GM23248 (cell line): ENCODE results near the gene SLC10A7. TPM values are rescaled to one million over a fixed set of nuclear protein-coding genes. Genes with fewer than 3 reads are reported as not detected.
A peak's percentile ranks its signal among the peaks of the same experiment; 100 is the strongest.

Experiments used
- DNase-seq: peaks from one replicate; pipeline ENCODE4 v3.0.0-alpha.2; 2015
- H2AFZ ChIP-seq: fragments of 200-600 bp; sonication (generic); 2 replicates; pipeline ENCODE4 v1.6.1; 2016; ENCODE audit warnings: antibody characterized with exemption
- H3F3A ChIP-seq: fragments of 200-600 bp; sonication (generic); 2 replicates; pipeline ENCODE4 v1.6.1; 2016; ENCODE audit warnings: mild to moderate bottlenecking, antibody characterized with exemption, mixed run types; ENCODE audit not compliant: insufficient read depth
- H3K27ac ChIP-seq: fragments of 200-600 bp; sonication (generic); 2 replicates; pipeline ENCODE4 v1.5.1; 2016; ENCODE audit warnings: mild to moderate bottlenecking
- H3K27me3 ChIP-seq: fragments of 200-600 bp; sonication (generic); replicated peaks from 2 replicates; pipeline ENCODE4 v1.6.1; 2016; ENCODE audit warnings: mild to moderate bottlenecking; ENCODE audit not compliant: insufficient read depth
- H3K36me3 ChIP-seq: fragments of 200-600 bp; sonication (generic); 2 replicates; pipeline ENCODE4 v1.6.1; 2016; ENCODE audit warnings: low read depth, mild to moderate bottlenecking
- H3K4me1 ChIP-seq: fragments of 200-600 bp; sonication (generic); 2 replicates; pipeline ENCODE4 v1.6.1; 2016; ENCODE audit warnings: mild to moderate bottlenecking; ENCODE audit not compliant: insufficient read depth
- H3K4me2 ChIP-seq: fragments of 200-600 bp; sonication (generic); one replicate; pipeline ENCODE4 v1.6.1; 2016; ENCODE audit warnings: mild to moderate bottlenecking; ENCODE audit not compliant: unreplicated experiment
- H3K4me3 ChIP-seq: fragments of 200-600 bp; sonication (generic); 2 replicates; pipeline ENCODE4 v1.5.1; 2016; ENCODE audit warnings: mild to moderate bottlenecking
- H3K79me2 ChIP-seq: fragments of 200-600 bp; sonication (generic); 2 replicates; pipeline ENCODE4 v1.6.1; 2016; ENCODE audit warnings: mild to moderate bottlenecking; ENCODE audit not compliant: insufficient read depth
- H3K9ac ChIP-seq: fragments of 200-600 bp; sonication (generic); 2 replicates; pipeline ENCODE4 v1.6.1; 2016; ENCODE audit warnings: mild to moderate bottlenecking
- H3K9me2 ChIP-seq: fragments of 200-600 bp; sonication (generic); 2 replicates; pipeline ENCODE4 v1.6.1; 2016; ENCODE audit warnings: mixed run types, mild to moderate bottlenecking, moderate library complexity; ENCODE audit not compliant: insufficient read depth
- H3K9me3 ChIP-seq: fragments of 200-600 bp; sonication (generic); one replicate; pipeline ENCODE4 v1.6.1; 2017; ENCODE audit warnings: low read depth
- H4K20me1 ChIP-seq: fragments of 200-600 bp; sonication (generic); 2 replicates; pipeline ENCODE4 v1.6.0; 2016; ENCODE audit not compliant: insufficient read depth
- EZH2 ChIP-seq: fragments of 200-600 bp; sonication (generic); IDR thresholded peaks from 2 replicates; pipeline ENCODE4 v1.6.1; 2018; ENCODE audit warnings: antibody characterized with exemption, mild to moderate bottlenecking; ENCODE audit not compliant: insufficient read depth, poor library complexity, severe bottlenecking
- EZH2phosphoT487 ChIP-seq: fragments of 200-600 bp; sonication (generic); IDR thresholded peaks from 2 replicates; pipeline ENCODE4 v1.6.1; 2018; ENCODE audit warnings: antibody characterized with exemption, moderate library complexity, mild to moderate bottlenecking, low read depth; ENCODE audit not compliant: insufficient read depth
- WGBS, 2 experiments: methylation state at CpG; one replicate each; pipeline ENCODE4 v1.1.6; 2015 to 2017; ENCODE audit warnings: low lambda C conversion rate in 2 of 2, low coverage in 1 of 2; ENCODE audit errors: missing lambda C conversion rate in 2 of 2; 5-methylcytosine and 5-hydroxymethylcytosine counted together
- in situ Hi-C: fragments of 300-500 bp; cut with MboI; formaldehyde crosslinking; loops from 2 replicates; pipeline ENCODE4 v1.15.0; 2020
- polyA plus RNA-seq: library from polyadenylated mRNA; unstranded; fragments of >200 nt; fragmentation: Nextera tagmentation; extraction: Ambion mirVana; gene quantifications from 2 replicates; pipeline ENCODE4 v1.2.1, GENCODE V29; 2016
- total RNA-seq: library from RNA; depleted of rRNA; stranded (reverse); fragments of >200 nt; shearing (Covaris generic); gene quantifications from 2 replicates; pipeline ENCODE4 v1.2.3, GENCODE V29; 2014

The SLC10A7 gene
- total and polyA plus RNA-seq, 2 experiments from 2014 or later = 4.5 to 8.1 TPM

DNA sequence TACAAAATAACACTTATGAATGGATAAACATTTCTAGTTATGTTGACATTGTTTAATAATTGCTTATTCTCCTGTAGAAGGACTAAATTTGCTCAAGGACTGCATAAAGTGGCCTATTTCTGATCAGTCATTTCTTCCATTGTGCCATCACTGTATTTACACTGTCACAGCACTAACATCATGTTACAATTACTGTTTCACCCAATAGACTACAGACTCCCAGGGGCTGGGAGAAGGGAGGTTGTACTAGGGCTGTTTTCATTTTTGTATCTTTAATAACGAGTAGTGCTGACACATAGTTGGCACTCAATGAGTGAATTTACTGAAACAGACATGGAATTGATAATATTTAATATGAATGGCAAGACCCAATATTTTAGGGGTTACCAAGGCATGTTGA lies 139.5 kb downstream of the SLC10A7 start:
- TF ChIP-seq EZH2phosphoT487 (no peak), EZH2 (no peak)
- no peak overlapping the region for H2AFZ ChIP-seq
- H3F3A ChIP-seq = no peaks in the 10 kb centered on the region
- no peaks in the 10 kb centered on the region for H4K20me1 ChIP-seq
- in situ Hi-C loops = no loop called here
- H3K27ac ChIP-seq = no peak overlapping the region
- WGBS, 2 experiments = 54 to 66% methylated on average over 1 of the region's 1 CpG
- no peaks in the 10 kb centered on the region for H3K9me2 ChIP-seq
- H3K9ac ChIP-seq = no peak overlapping the region
- no peaks in the 10 kb centered on the region for H3K4me1 ChIP-seq
- H3K4me3 ChIP-seq = no peak overlapping the region
- no peaks in the 10 kb centered on the region for H3K9me3 ChIP-seq
- no peak overlapping the region for H3K4me2 ChIP-seq
- no peak for DNase-seq
- H3K27me3 ChIP-seq = no peaks in the 10 kb centered on the region
- peaks cover 8% of the 10 kb centered on the region; the same call in 1 of the 2 replicates for H3K79me2 ChIP-seq
- H3K36me3 ChIP-seq = no peaks in the 10 kb centered on the region

DNA sequence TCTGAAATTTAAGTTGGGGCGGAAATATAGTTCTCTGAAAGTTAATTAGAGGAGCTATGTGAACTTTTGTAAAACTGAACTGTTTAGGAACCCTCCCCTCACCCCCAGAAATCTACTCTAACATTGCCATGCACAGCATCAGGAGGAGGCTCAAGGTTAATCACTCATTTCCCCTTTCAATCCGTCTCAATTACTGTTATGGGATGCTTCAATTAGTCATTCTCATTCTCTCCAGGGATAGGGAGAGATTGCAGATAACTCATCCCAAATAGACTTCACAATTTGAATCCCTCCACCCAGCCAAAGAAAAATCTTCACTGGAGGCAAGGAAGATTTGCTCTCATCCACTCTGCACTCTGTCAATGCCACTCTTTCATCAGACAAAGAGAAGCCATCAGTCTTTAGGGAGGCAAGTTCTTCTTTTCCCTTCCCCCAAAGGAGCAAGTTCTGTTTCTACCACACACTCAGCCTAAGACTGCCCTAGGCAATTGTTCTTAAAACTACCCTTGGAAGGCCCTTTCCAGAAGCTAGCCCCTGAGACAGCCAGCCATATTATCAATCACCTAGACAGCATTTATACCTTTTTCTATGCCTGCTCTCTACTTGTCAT lies 140.4 kb downstream of the SLC10A7 start:
- in situ Hi-C loops = no loop called here
- H3K9ac ChIP-seq = no peak overlapping the region
- H3K27me3 ChIP-seq = no peaks in the 10 kb centered on the region
- no peak for DNase-seq
- no peaks in the 10 kb centered on the region for H4K20me1 ChIP-seq
- H3K4me2 ChIP-seq = no peak overlapping the region
- no peaks in the 10 kb centered on the region for H3K4me1 ChIP-seq
- no peak overlapping the region for H3K27ac ChIP-seq
- H3K9me2 ChIP-seq = no peaks in the 10 kb centered on the region
- TF ChIP-seq EZH2 = no peak
- TF ChIP-seq EZH2phosphoT487 = no peak
- no peaks in the 10 kb centered on the region for H3F3A ChIP-seq
- H3K4me3 ChIP-seq = no peak overlapping the region
- WGBS, 2 experiments = 57% methylated on average over 2 of the region's 2 CpGs
- no peaks in the 10 kb centered on the region for H3K36me3 ChIP-seq
- H3K79me2 ChIP-seq = 0 out of 2 replicates have a peak, but pooled peaks cover under 1% of the 10 kb centered on the region
- H3K9me3 ChIP-seq = no peaks in the 10 kb centered on the region
- H2AFZ ChIP-seq = no peak overlapping the region

DNA sequence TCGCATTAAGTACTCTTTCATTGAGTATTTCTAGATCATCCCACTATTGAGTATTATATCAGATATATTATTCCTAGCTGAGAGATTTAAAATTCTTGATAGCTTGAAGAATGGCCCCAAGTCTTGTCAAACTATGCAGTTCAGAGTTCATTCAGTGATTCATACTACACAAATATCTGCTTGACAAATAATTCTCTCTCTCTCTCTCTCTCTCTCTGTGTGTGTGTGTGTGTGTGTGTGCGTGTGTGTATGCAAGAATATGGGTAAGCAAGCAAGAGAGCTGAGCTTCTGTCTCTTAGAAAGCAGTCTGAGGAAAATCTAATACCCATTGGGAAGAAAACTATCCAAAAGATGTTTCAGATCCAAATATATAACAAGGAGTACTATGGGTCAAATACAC lies 142.0 kb downstream of the SLC10A7 start:
- Histone ChIP-seq H2AFZ (no peak overlapping the region), H3K27ac (no peak overlapping the region), H3K79me2 (no peaks in the 10 kb centered on the region), H3K27me3 (no peaks in the 10 kb centered on the region), H3K4me3 (no peak overlapping the region), H3K9me2 (no peaks in the 10 kb centered on the region), H3K9me3 (no peaks in the 10 kb centered on the region), H3K36me3 (no peaks in the 10 kb centered on the region), H3K4me1 (no peaks in the 10 kb centered on the region), H3F3A (no peaks in the 10 kb centered on the region), H3K9ac (no peak overlapping the region), H3K4me2 (no peak overlapping the region), H4K20me1 (no peaks in the 10 kb centered on the region)
- DNase-seq = no peak
- TF ChIP-seq EZH2 (no peak), EZH2phosphoT487 (no peak)
- WGBS, 2 experiments = 96 to 97% methylated on average over 2 of the region's 2 CpGs
- in situ Hi-C loops = no loop called here

DNA sequence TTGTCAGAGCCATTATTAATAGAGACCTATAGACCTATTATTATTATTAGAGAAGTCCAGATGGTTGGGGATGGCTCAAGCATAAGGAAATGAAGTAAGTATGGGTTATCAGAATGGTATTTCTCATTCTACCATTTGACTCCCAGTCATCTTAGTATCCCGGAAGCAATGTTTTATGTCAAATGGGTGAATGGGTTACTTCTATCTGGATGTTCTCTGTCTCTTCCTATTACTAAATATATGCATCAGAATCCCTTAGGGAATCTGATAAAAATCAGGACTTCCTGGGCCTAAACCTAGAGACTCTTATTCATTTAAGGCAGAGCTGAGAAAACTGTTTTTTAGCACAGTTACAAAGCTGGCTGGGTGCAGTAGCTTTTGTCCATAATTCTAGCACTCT lies 149.9 kb downstream of the SLC10A7 start:
- H3K27ac ChIP-seq = no peak overlapping the region
- H3K27me3 ChIP-seq = no peaks in the 10 kb centered on the region
- no peaks in the 10 kb centered on the region for H3K4me1 ChIP-seq
- DNase-seq = no peak
- no peak overlapping the region for H2AFZ ChIP-seq
- no peaks in the 10 kb centered on the region for H3K9me2 ChIP-seq
- no peak overlapping the region for H3K4me2 ChIP-seq
- H3K9ac ChIP-seq = no peak overlapping the region
- no peaks in the 10 kb centered on the region for H4K20me1 ChIP-seq
- no peaks in the 10 kb centered on the region for H3K9me3 ChIP-seq
- WGBS, 2 experiments = 83 to 100% methylated on average over 1 of the region's 1 CpG
- no peaks in the 10 kb centered on the region for H3K79me2 ChIP-seq
- no peaks in the 10 kb centered on the region for H3K36me3 ChIP-seq
- in situ Hi-C loops = no loop called here
- no peak overlapping the region for H3K4me3 ChIP-seq
- no peaks in the 10 kb centered on the region for H3F3A ChIP-seq
- no peak for TF ChIP-seq EZH2phosphoT487
- TF ChIP-seq EZH2 = no peak

DNA sequence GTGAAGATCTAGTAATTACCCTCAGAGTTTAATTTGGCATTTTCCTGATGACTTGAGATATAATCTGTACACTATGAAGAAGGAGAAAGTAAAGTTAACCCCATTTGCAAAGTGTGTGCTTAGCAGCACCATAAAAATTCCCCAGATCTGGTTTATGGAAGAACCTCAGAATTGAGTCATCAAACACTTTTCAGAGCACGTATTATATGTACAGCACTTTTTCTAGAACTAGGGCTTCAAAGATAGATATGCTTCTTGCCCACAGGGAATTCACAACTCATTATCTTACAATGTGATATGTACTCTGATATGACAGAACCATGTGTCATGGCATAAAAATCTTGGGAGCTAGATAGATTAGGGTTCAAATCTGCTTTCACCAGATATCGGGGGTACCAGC lies 150.9 kb downstream of the SLC10A7 start:
- 88 to 93% methylated on average over 2 of the region's 2 CpGs for WGBS, 2 experiments
- no peak overlapping the region for H2AFZ ChIP-seq
- no peak overlapping the region for H3K4me3 ChIP-seq
- no peak overlapping the region for H3K27ac ChIP-seq
- DNase-seq = peak; percentile 3
- H3K9me3 ChIP-seq = no peaks in the 10 kb centered on the region
- H3K79me2 ChIP-seq = no peaks in the 10 kb centered on the region
- no peaks in the 10 kb centered on the region for H3F3A ChIP-seq
- no peak for TF ChIP-seq EZH2
- no peak for TF ChIP-seq EZH2phosphoT487
- in situ Hi-C loops = no loop called here
- no peaks in the 10 kb centered on the region for H3K27me3 ChIP-seq
- no peaks in the 10 kb centered on the region for H3K36me3 ChIP-seq
- no peaks in the 10 kb centered on the region for H3K4me1 ChIP-seq
- H4K20me1 ChIP-seq = no peaks in the 10 kb centered on the region
- no peaks in the 10 kb centered on the region for H3K9me2 ChIP-seq
- no peak overlapping the region for H3K9ac ChIP-seq
- H3K4me2 ChIP-seq = no peak overlapping the region
